SK-N-SH treated with all-trans-retinoic acid at 6 μM for 48 hours (cell line): Measurements from ENCODE around the gene FATE1.
"Not testable (repeated sequence)": the region's sequence is repeated elsewhere in the genome, so short reads cannot be mapped to it uniquely, and the experiment has no call there.

Source experiments
- GLIS3 ChIP-seq: fragments of 250-450 bp; sonication (Bioruptor Pico); IDR thresholded peaks from 2 replicates; pipeline ENCODE4 v1.5.0; 2020; ENCODE audit warnings: mild to moderate bottlenecking, moderate library complexity
- ISL1 ChIP-seq: fragments of 250-450 bp; sonication (Bioruptor Pico); IDR thresholded peaks from 2 replicates; pipeline ENCODE4 v2.1.2; 2022; ENCODE audit warnings: mild to moderate bottlenecking, moderate library complexity
- ZNF565 ChIP-seq: fragments of 450-650 bp; formaldehyde crosslinking; conservative IDR thresholded peaks from 2 replicates; pipeline ENCODE4 v1.5.0; 2020; ENCODE audit warnings: low read depth, mild to moderate bottlenecking, moderate library complexity
- TF ChIP-seq, protein P1 (sequence below): fragments of 250-450 bp; sonication (Bioruptor Pico); IDR thresholded peaks from 2 replicates; pipeline ENCODE4 v1.8.0; 2020; ENCODE audit warnings: mild to moderate bottlenecking, moderate library complexity, borderline replicate concordance

DNA sequence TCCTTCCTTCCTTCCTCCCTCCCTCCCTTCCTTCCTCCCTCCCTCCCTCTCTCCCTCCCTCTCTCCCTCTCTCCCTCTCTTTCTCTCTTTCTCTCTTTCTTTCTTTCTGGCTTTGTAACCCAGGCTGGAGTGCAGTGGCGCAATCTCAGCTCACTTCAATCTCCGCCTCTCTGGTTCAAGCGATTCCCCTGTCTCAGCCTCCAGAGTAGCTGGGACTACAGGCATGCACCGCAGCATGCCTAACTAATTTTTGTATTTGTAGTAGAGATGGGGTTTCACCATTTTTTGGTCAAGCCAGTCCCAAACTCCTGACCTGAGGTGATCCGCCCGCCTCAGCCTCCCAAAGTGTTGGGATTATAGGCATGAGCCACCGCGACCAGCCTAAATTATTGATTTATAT, 18.8 kb upstream of the FATE1 start:
- not testable (repeated sequence) for TF ChIP-seq ZNF565, GLIS3, ISL1
- TF ChIP-seq, protein P1, sequence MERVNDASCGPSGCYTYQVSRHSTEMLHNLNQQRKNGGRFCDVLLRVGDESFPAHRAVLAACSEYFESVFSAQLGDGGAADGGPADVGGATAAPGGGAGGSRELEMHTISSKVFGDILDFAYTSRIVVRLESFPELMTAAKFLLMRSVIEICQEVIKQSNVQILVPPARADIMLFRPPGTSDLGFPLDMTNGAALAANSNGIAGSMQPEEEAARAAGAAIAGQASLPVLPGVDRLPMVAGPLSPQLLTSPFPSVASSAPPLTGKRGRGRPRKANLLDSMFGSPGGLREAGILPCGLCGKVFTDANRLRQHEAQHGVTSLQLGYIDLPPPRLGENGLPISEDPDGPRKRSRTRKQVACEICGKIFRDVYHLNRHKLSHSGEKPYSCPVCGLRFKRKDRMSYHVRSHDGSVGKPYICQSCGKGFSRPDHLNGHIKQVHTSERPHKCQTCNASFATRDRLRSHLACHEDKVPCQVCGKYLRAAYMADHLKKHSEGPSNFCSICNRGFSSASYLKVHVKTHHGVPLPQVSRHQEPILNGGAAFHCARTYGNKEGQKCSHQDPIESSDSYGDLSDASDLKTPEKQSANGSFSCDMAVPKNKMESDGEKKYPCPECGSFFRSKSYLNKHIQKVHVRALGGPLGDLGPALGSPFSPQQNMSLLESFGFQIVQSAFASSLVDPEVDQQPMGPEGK (CRISPR knock-in tag), result not testable (repeated sequence)
